AG09309 (cell line): ENCODE data around the gene G0S2.
A peak's percentile ranks its signal among the peaks of the same experiment; 100 is the strongest.

Experiments
- DNase-seq: peaks from one replicate; pipeline ENCODE4 v3.0.0-alpha.2; 2010; ENCODE audit warnings: low read depth
- H3K4me3 ChIP-seq: 2 replicates; pipeline ENCODE4 v1.5.1; 2011; ENCODE audit warnings: mild to moderate bottlenecking, low read depth, low read length, moderate library complexity; ENCODE audit not compliant: control insufficient read depth
- TF ChIP-seq, protein P1 (sequence below): IDR thresholded peaks from 2 replicates; pipeline ENCODE4 v1.5.1; 2011; ENCODE audit warnings: mild to moderate bottlenecking, low read depth, low read length, inconsistent platforms; ENCODE audit not compliant: insufficient read depth, control insufficient read depth; ENCODE audit errors: missing control alignments

The G0S2 gene, protein sequence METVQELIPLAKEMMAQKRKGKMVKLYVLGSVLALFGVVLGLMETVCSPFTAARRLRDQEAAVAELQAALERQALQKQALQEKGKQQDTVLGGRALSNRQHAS

GRCh38 chr1:209674957-209675564 lies at the start of gene G0S2:
Gene G0S2, plus strand, starts transcription at chr1:209675412. Its CDS starts 273 bp downstream, at chr1:209675685.
- TF ChIP-seq, protein P1, sequence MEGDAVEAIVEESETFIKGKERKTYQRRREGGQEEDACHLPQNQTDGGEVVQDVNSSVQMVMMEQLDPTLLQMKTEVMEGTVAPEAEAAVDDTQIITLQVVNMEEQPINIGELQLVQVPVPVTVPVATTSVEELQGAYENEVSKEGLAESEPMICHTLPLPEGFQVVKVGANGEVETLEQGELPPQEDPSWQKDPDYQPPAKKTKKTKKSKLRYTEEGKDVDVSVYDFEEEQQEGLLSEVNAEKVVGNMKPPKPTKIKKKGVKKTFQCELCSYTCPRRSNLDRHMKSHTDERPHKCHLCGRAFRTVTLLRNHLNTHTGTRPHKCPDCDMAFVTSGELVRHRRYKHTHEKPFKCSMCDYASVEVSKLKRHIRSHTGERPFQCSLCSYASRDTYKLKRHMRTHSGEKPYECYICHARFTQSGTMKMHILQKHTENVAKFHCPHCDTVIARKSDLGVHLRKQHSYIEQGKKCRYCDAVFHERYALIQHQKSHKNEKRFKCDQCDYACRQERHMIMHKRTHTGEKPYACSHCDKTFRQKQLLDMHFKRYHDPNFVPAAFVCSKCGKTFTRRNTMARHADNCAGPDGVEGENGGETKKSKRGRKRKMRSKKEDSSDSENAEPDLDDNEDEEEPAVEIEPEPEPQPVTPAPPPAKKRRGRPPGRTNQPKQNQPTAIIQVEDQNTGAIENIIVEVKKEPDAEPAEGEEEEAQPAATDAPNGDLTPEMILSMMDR, result no peak
- DNase-seq, result no peak
- peak within 1 kb of the TSS; percentile 58 for H3K4me3 ChIP-seq

GRCh38 chr1:209625791-209626285 lies 49.4 kb upstream of the G0S2 start:
- TF ChIP-seq, protein P1, result no peak
- no peak for DNase-seq
- no peak overlapping the region for H3K4me3 ChIP-seq

DNA sequence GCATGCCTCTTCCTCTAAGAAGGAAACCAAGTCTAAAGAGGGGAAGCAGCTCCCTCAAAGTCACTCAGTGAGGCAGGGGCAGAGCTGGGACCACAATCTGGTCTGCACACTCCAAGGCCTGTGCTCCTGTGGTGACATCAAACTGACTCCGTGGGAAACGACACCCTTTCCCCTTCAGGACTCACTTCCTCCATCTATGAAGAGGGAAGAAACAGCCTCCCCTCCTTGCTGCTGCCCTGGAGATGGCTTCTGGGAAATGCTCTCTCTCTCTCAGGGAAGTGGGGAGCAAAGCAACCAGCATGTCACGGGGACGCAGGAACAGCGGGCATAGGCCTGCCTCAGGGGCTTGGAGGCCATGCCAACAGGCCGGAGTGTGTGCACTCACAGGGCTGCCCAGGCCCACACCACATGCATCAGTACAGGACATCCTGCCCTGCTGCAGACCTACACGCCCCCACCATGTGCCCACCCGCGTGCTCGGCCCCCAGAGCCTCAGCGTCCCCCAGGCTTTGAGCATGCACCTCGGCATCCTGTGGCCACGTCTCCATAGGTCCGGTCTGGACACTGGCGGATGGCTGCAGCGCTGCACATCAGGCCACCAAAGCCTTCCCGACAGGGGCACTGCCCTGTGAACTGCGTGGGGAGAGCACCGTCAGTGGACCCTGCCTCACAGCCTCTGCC lies 48.7 kb upstream of the G0S2 start:
- no peak overlapping the region for H3K4me3 ChIP-seq
- DNase-seq, result no peak
- TF ChIP-seq, protein P1, result no peak

- no peak overlapping the region for H3K4me3 ChIP-seq
- DNase-seq, result no peak
- TF ChIP-seq, protein P1, result no peak
These were observed 48.0 kb upstream of the G0S2 start for GRCh38 chr1:209627027-209627731.

GRCh38 chr1:209627732-209628196 lies 47.4 kb upstream of the G0S2 start:
- TF ChIP-seq, protein P1, result peak; percentile 99
- no peak for DNase-seq
- H3K4me3 ChIP-seq, result no peak overlapping the region

- TF ChIP-seq, protein P1, result no peak
- no peak for DNase-seq
- no peak overlapping the region for H3K4me3 ChIP-seq
These were observed 46.5 kb upstream of the G0S2 start for GRCh38 chr1:209628618-209629299.
